ENCODE measurements around the gene UBE2U. TPM values are rescaled to one million over a fixed set of nuclear protein-coding genes. Genes with fewer than 3 reads are reported as not detected.

The UBE2U gene
- total RNA-seq, 4 donors from 2014 or later, result not detected

- H3K36me3 ChIP-seq, result no peaks in the 10 kb centered on the region
- H3K9me3 ChIP-seq, result no peaks in the 10 kb centered on the region
- no peaks in the 10 kb centered on the region for H3K27me3 ChIP-seq
- TF ChIP-seq POLR2A (IDR thresholded peaks at IDR 0.05), result no peak
- no peak for TF ChIP-seq CTCF (IDR thresholded peaks at IDR 0.05 in 4 of 5, conservative IDR thresholded peaks at IDR 0.05 in 1 of 5)
- intact Hi-C loops (cut with DNase I; ENCODE audit: low total_unique reads) (no loop called here), in situ Hi-C loops (cut with MboI; ENCODE audit: low sequenced_read_pairs in 4 of 4) (no loop called here)
- no peak overlapping the region for H3K27ac ChIP-seq
- no peaks in the 10 kb centered on the region for H3K4me1 ChIP-seq
- DNase-seq (no peak), ATAC-seq (no peak)
- H3K4me3 ChIP-seq, result no peak overlapping the region
Observed at GRCh38 chr1:64194168-64195080, 9.0 kb upstream of the UBE2U start.

GRCh38 chr1:64195081-64195395, 8.4 kb upstream of the UBE2U start:
- no peak for ATAC-seq
- Histone ChIP-seq H3K9me3 (no peaks in the 10 kb centered on the region), H3K27me3 (no peaks in the 10 kb centered on the region), H3K27ac (no peak overlapping the region), H3K4me3 (no peak overlapping the region), H3K36me3 (no peaks in the 10 kb centered on the region), H3K4me1 (no peaks in the 10 kb centered on the region)
- intact Hi-C loops (cut with DNase I; ENCODE audit: low total_unique reads) (no loop called here), in situ Hi-C loops (cut with MboI; ENCODE audit: low sequenced_read_pairs in 4 of 4) (no loop called here)
- no peak for DNase-seq
- TF ChIP-seq CTCF (IDR thresholded peaks at IDR 0.05 in 4 of 5, conservative IDR thresholded peaks at IDR 0.05 in 1 of 5) (no peak), POLR2A (IDR thresholded peaks at IDR 0.05) (no peak)

- DNase-seq (no peak), ATAC-seq (no peak)
- no peak overlapping the region for H3K27ac ChIP-seq
Observed at GRCh38 chr1:64196074-64196870, 7.2 kb upstream of the UBE2U start.

GRCh38 chr1:64197076-64197475, 6.3 kb upstream of the UBE2U start:
- intact Hi-C loops (cut with DNase I; ENCODE audit: low total_unique reads), result no loop called here
- TF ChIP-seq POLR2A (IDR thresholded peaks at IDR 0.05), result no peak
- no peak for TF ChIP-seq CTCF (IDR thresholded peaks at IDR 0.05 in 4 of 5, conservative IDR thresholded peaks at IDR 0.05 in 1 of 5)
- no peak overlapping the region for H3K27ac ChIP-seq
- H3K9me3 ChIP-seq, result no peaks in the 10 kb centered on the region
- in situ Hi-C loops (cut with MboI; ENCODE audit: low sequenced_read_pairs in 4 of 4), result no loop called here
- no peaks in the 10 kb centered on the region for H3K27me3 ChIP-seq
- ATAC-seq, result no peak
- H3K4me1 ChIP-seq, result no peaks in the 10 kb centered on the region
- H3K36me3 ChIP-seq, result no peaks in the 10 kb centered on the region
- DNase-seq, result no peak
- no peak overlapping the region for H3K4me3 ChIP-seq

More at GRCh38 chr1:64196074-64196870, 7.2 kb upstream of the UBE2U start:
- intact Hi-C loops (cut with DNase I; ENCODE audit: low total_unique reads), result no loop called here
- Histone ChIP-seq H3K4me1 (no peaks in the 10 kb centered on the region), H3K36me3 (no peaks in the 10 kb centered on the region), H3K9me3 (no peaks in the 10 kb centered on the region), H3K27me3 (no peaks in the 10 kb centered on the region), H3K4me3 (no peak overlapping the region)
- TF ChIP-seq POLR2A (IDR thresholded peaks at IDR 0.05) (no peak), CTCF (IDR thresholded peaks at IDR 0.05 in 4 of 5, conservative IDR thresholded peaks at IDR 0.05 in 1 of 5) (no peak)
- in situ Hi-C loops (cut with MboI; ENCODE audit: low sequenced_read_pairs in 4 of 4), result no loop called here
